ENCODE measurements around the gene BRD4. TPM values are rescaled to one million over a fixed set of nuclear protein-coding genes. Genes with fewer than 3 reads are reported as not detected.

BRD4 gene
- polyA plus RNA-seq (2011; rRNA removed) (8.3 and 11.8 TPM in 2 replicates), polyA plus RNA-seq (2017; fragmentation: RNase III; extraction: RNeasy Plus Mini Kit Qiagen cat#74134 plus additional on column Dnase treatment) (22.5 to 23.3 TPM (median 23.1 TPM) in 3 replicates), polyA minus RNA-seq (2011; rRNA and poly(A)+ RNA removed) (30.4 and 34.7 TPM in 2 replicates)
- polyA plus RNA-seq (2012; cell fraction: cytosol; rRNA removed): 8.9 and 12.2 TPM in 2 replicates
- polyA plus RNA-seq (2012; cell fraction: nucleus; rRNA removed): 21.4 and 21.7 TPM in 2 replicates

GRCh38 chr19:15332311-15332996 lies at the start of gene BRD4:
TSS of gene BRD4 (minus strand) at chr19:15332539. CDS start at chr19:15273099, 59,440 bp downstream.
- DNase-seq (ENCODE audit: low read depth in 1 of 2, low spot score in 1 of 2) (peak; percentile 48 to 69), FAIRE-seq (no peak), ATAC-seq (peak; percentile 68 to 88)
- WGBS (ENCODE audit: missing lambda C conversion rate): 30% methylated on average over 8 of the region's 81 CpGs
- Histone ChIP-seq H3K27ac (peak within 1 kb of the TSS; percentile 99 to 100), H3K4me2 (peak within 1 kb of the TSS; percentile 94), H3K4me1 (peaks cover 42% of the 10 kb centered on the region), H3K4me3 (peak within 1 kb of the TSS; percentile 85), H3K9me3 (no peaks in the 10 kb centered on the region)
- TF ChIP-seq SMC3 (IDR thresholded peaks at IDR 0.05) (no peak), JUNB (IDR thresholded peaks at IDR 0.05) (no peak), CEBPB (IDR thresholded peaks at IDR 0.05) (no peak), HES2 (IDR thresholded peaks at IDR 0.05) (no peak), RNF2 (IDR thresholded peaks at IDR 0.05; ENCODE audit: borderline replicate concordance, low read depth) (no peak), EP300 (IDR thresholded peaks at IDR 0.05) (no peak), JUN (IDR thresholded peaks at IDR 0.05) (peak in 1 of 2 experiments; percentile 40; a peak in 1 of 5 replicates), CHD2 (IDR thresholded peaks at IDR 0.05; ENCODE audit: low read length, partially characterized antibody) (no peak)
- ChIA-PET POLR2A (interaction anchor here (1.3 kb wide), 1 partner anchor 47 kb away, joined by 3 read pairs; the partner anchor contains the start of gene AKAP8), CTCF (no interaction called here)

GRCh38 chr19:15381864-15382263 lies 49.5 kb upstream of the BRD4 start:
- FAIRE-seq (no peak), ATAC-seq (no peak), DNase-seq (ENCODE audit: low read depth in 1 of 2, low spot score in 1 of 2) (no peak)
- H3K9me3 ChIP-seq: no peaks in the 10 kb centered on the region
- CTCF ChIA-PET: no interaction called here
- no peak overlapping the region for H3K4me2 ChIP-seq
- no peak for TF ChIP-seq GATA3 (IDR thresholded peaks at IDR 0.05; ENCODE audit: borderline replicate concordance)
- POLR2A ChIA-PET: no interaction called here
- peaks cover 20% of the 10 kb centered on the region for H3K4me1 ChIP-seq
- no peak overlapping the region for H3K4me3 ChIP-seq
- WGBS (ENCODE audit: missing lambda C conversion rate): 91% methylated on average over 6 of the region's 6 CpGs
- no peak overlapping the region for H3K27ac ChIP-seq

- no peak overlapping the region; a peak in 1 of 6 replicates for H3K27ac ChIP-seq
- 83% methylated on average over 2 of the region's 2 CpGs for WGBS (ENCODE audit: missing lambda C conversion rate)
- ChIA-PET POLR2A (no interaction called here), CTCF (no interaction called here)
- FAIRE-seq (no peak), ATAC-seq (no peak), DNase-seq (ENCODE audit: low read depth in 1 of 2, low spot score in 1 of 2) (no peak)
- no peak overlapping the region for H3K4me3 ChIP-seq
- TF ChIP-seq, protein P1, sequence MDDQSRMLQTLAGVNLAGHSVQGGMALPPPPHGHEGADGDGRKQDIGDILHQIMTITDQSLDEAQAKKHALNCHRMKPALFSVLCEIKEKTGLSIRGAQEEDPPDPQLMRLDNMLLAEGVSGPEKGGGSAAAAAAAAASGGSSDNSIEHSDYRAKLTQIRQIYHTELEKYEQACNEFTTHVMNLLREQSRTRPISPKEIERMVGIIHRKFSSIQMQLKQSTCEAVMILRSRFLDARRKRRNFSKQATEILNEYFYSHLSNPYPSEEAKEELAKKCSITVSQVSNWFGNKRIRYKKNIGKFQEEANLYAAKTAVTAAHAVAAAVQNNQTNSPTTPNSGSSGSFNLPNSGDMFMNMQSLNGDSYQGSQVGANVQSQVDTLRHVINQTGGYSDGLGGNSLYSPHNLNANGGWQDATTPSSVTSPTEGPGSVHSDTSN (IDR thresholded peaks at IDR 0.05): no peak
- no peak for TF ChIP-seq FOSB (CRISPR knock-in tag; IDR thresholded peaks at IDR 0.05)
- no peak for TF ChIP-seq RAD21 (conservative IDR thresholded peaks at IDR 0.05 in 1 of 2, IDR thresholded peaks at IDR 0.05 in 1 of 2)
- TF ChIP-seq BHLHE40 (IDR thresholded peaks at IDR 0.05; ENCODE audit: low read depth, low read length): no peak
- no peak for TF ChIP-seq KDM1A (IDR thresholded peaks at IDR 0.05; ENCODE audit: low read depth)
- TF ChIP-seq ZNF302 (CRISPR knock-in tag; IDR thresholded peaks at IDR 0.05): no peak
- TF ChIP-seq FOXS1 (CRISPR knock-in tag; IDR thresholded peaks at IDR 0.05): no peak
- no peak for TF ChIP-seq KDM5A (IDR thresholded peaks at IDR 0.05)
- no peak for TF ChIP-seq E2F6 (IDR thresholded peaks at IDR 0.05; ENCODE audit: borderline replicate concordance, low read depth)
- H3K9me3 ChIP-seq: no peaks in the 10 kb centered on the region
- peak overlapping the region; percentile 91; the same call in 2 of the 3 replicates for H3K4me2 ChIP-seq
- H3K4me1 ChIP-seq: peaks cover 22% of the 10 kb centered on the region
These were observed 49.1 kb upstream of the BRD4 start for GRCh38 chr19:15381429-15381828.

Data from A549 (cell line).